ENCODE data around the gene PLEKHG5. TPM values are rescaled to one million over a fixed set of nuclear protein-coding genes. Genes with fewer than 3 reads are reported as not detected.

Gene PLEKHG5
- total and polyA plus RNA-seq, 10 of the 15 experiments (the other 5 are each of a cell fraction or from before 2014, with no cell fraction given), result 0.04 to 1.1 (median 0.18) TPM; not detected in 1

GRCh38 chr1:6497215-6497866, 5.9 kb upstream of the PLEKHG5 start:
- peaks cover 4 to 8% of the 10 kb centered on the region in 2 experiments for H3K27me3 ChIP-seq (replicated peaks in 1 of 2; ENCODE audit: control insufficient read depth in 2 of 2, insufficient read depth in 2 of 2, low read length in 1 of 2)
- no TSS peak for BruUV-seq (replicated peaks)
- ChIA-PET SMC1A (ENCODE audit: uncharacterized antibody, unreplicated experiment) (no interaction called here), POLR2A (no interaction called here), RAD21 (ENCODE audit: unreplicated experiment) (no interaction called here), CTCF (interaction anchor here (1.8 kb wide), 1 partner anchor 26 kb away, joined by 5 read pairs; no protein-coding TSS in a partner anchor)
- peak overlapping the region; percentile 74 for H3K4me2 ChIP-seq (ENCODE audit: control insufficient read depth, insufficient read depth)
- H2AFZ ChIP-seq (ENCODE audit: control insufficient read depth, low read depth, low read length), result peak overlapping the region; percentile 12; the same call in 1 of the 2 replicates
- intact Hi-C loops (cut with micrococcal nuclease; ENCODE audit: unreplicated experiment) (no loop called here), in situ Hi-C loops (cut with MboI) (loop anchor here (25.0 kb wide), 1 partner anchor 715 kb away; no protein-coding TSS in a partner anchor)
- no peaks in the 10 kb centered on the region for H4K20me1 ChIP-seq (ENCODE audit: control insufficient read depth, insufficient read depth)
- H3K9me3 ChIP-seq (replicated peaks; ENCODE audit: control insufficient read depth, insufficient read depth, low read length), result no peaks in the 10 kb centered on the region
- no peaks in the 10 kb centered on the region for H3K36me3 ChIP-seq (ENCODE audit: control insufficient read depth in 2 of 2, insufficient read depth in 2 of 2, low read length in 1 of 2)
- no peak for FAIRE-seq
- no peak overlapping the region for H3K9ac ChIP-seq (ENCODE audit: control insufficient read depth, insufficient read depth, low read length)
- no peaks in the 10 kb centered on the region for H3K4me1 ChIP-seq (ENCODE audit: control insufficient read depth, insufficient read depth, low read length)
- ATAC-seq, result peak; percentile 57
- no peak overlapping the region; the same call in 1 of the 2 replicates for H3K4me3 ChIP-seq
- H3K27ac ChIP-seq (ENCODE audit: control insufficient read depth, insufficient read depth), result no peak overlapping the region
- TF ChIP-seq IRF4 (IDR thresholded peaks at IDR 0.05; ENCODE audit: low read depth, low read length), result no peak
- peak; percentile 81 for TF ChIP-seq BMI1 (IDR thresholded peaks at IDR 0.05; ENCODE audit: borderline replicate concordance)
- TF ChIP-seq DPF2 (IDR thresholded peaks at IDR 0.05), result 0 out of 2 replicates have a peak, but pooled peaks have one; percentile 22
- peak; percentile 78 for TF ChIP-seq ZBTB40 (IDR thresholded peaks at IDR 0.05; ENCODE audit: borderline replicate concordance)
- 2% methylated on average over 13 of the region's 74 CpGs for WGBS (ENCODE audit: insufficient coverage, insufficient replicate concordance, low lambda C conversion rate, missing lambda C conversion rate)
- no peak for DNase-seq (ENCODE audit: low read depth, low spot score)
- no peaks in the 10 kb centered on the region for H3K79me2 ChIP-seq (ENCODE audit: control insufficient read depth, insufficient read depth, low read length)

All from GM12878 (cell line).